Fibroblast of the aortic adventitia (primary cell): ENCODE data around the gene LPIN1. TPM values are rescaled to one million over a fixed set of nuclear protein-coding genes. Genes with fewer than 3 reads are reported as not detected.

Experiments
- DNase-seq: peaks from one replicate; pipeline ENCODE4 v3.0.0-alpha.2; 2010; ENCODE audit warnings: low read depth
- H3K4me3 ChIP-seq: 2 replicates; pipeline ENCODE4 v1.5.1; 2011; ENCODE audit warnings: low read depth, mild to moderate bottlenecking, control low read depth, low read length, moderate library complexity
- CTCF ChIP-seq: IDR thresholded peaks from 2 replicates; pipeline ENCODE4 v1.5.1; 2011; ENCODE audit warnings: mild to moderate bottlenecking, low read length, control low read depth, inconsistent platforms; ENCODE audit not compliant: insufficient read depth
- total RNA-seq: library from RNA; depleted of rRNA; stranded (reverse); fragments of >200 nt; gene quantifications from 2 replicates; pipeline ENCODE4 v1.2.3, GENCODE V29; 2012; ENCODE audit warnings: low replicate concordance

The LPIN1 gene
- total RNA-seq, 1 donor: 50.4 TPM

GRCh38 chr2:11744631-11745394 lies 1.6 kb upstream of the LPIN1 start:
- TF ChIP-seq CTCF: peak; percentile 65
- H3K4me3 ChIP-seq: peak overlapping the region; percentile 49
- peak; percentile 60 for DNase-seq

GRCh38 chr2:11745613-11746375 lies 638 bp upstream of the LPIN1 start:
- no peak for TF ChIP-seq CTCF
- no peak for DNase-seq
- H3K4me3 ChIP-seq: peak overlapping the region; percentile 48

GRCh38 chr2:11746807-11747459 lies 501 bp downstream of the LPIN1 start:
- no peak for DNase-seq
- peak overlapping the region; percentile 93 for H3K4me3 ChIP-seq
- TF ChIP-seq CTCF: no peak

DNA sequence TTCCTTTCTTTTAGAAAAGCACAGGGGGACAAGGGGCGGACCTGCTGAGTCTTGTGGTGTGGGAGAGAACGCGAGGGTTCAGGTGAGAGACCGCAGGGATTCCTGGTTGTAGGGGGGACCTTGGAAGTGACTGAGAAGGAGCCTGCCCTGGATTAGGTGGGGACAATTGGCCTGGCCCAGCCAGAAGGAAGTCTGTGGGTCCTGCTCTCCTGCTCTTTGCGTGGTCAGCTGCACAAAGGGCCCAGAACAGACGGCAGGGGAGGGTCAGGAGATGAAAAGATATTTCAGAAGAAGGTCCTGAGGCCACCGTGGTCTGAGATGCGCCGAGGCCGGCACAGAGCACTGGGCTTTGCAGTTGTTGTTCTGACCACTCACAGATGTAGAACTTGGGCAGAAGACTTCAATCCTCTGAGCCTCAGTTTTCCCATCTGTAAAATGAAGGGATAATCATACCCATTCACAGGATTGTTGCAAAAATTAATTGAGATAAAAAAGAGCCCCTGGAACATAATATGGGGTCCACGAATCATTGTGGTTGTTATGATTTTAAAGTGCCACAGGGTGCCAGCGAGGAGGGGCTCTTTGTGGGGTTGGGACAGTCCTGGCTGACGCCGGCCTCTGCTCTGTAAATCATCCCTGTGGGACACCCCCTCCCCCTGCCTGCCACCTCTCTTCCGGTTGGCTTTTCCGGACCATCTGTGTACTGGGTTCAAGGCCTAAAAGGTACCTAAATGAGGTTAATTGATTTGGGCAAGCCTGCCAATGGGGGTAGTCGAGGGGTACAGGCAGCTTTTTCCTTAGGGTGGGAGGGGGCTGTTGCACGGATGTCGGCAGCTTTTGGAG lies 1.8 kb downstream of the LPIN1 start:
- DNase-seq: no peak
- TF ChIP-seq CTCF: no peak
- peak overlapping the region; percentile 93 for H3K4me3 ChIP-seq

DNA sequence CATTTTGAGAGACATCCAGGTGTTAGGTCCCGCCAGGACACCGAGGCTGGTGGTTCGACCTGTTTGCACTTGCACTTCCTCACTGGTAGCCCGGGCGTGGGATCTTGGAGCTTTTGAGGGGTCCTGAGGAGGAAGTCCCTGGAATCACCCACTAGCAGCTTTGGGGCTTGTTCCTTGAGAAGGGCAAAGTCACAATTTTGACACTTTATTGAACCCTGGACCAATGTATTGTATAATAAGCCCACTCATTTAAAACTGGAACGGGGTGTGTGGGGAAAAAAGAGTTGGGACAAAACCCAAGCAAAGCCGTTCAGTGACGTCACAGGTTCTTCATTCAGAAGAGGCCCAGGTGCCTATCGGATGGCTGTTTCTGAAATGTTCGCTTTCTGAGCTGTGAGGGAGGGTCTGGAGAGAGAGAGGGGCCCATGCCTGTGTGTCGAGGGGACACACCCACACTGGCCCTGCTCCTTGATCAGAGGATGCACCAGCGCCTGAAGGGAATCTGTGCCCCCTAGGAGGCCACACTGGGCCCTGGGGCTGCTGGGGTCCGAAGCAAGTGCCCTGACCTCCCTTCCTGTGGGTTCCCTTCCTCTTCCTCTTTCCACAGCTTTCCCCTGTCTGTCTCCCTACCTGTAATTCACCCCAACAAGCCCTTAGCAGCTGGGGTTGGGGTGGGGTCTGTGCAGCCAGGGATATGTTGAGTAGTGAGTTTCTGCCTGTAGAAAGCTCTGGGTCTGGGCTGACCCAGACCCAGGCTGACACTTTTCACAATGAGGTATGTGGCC lies 2.6 kb downstream of the LPIN1 start:
- DNase-seq: no peak
- no peak for TF ChIP-seq CTCF
- peak overlapping the region; percentile 40 for H3K4me3 ChIP-seq
